H1 (cell line): ENCODE data around the gene APBA3. TPM values are rescaled to one million over a fixed set of nuclear protein-coding genes. Genes with fewer than 3 reads are reported as not detected.

Experiments used
- ATF3 ChIP-seq: IDR thresholded peaks from 2 replicates; pipeline ENCODE4 v1.6.1; 2011; ENCODE audit warnings: low read depth, mild to moderate bottlenecking, low read length; ENCODE audit not compliant: insufficient read depth
- BACH1 ChIP-seq: IDR thresholded peaks from 2 replicates; pipeline ENCODE4 v1.6.1; 2012; ENCODE audit warnings: low read length, improper control_type of control experiment
- CEBPB ChIP-seq: IDR thresholded peaks from 2 replicates; pipeline ENCODE4 v1.6.1; 2012; ENCODE audit warnings: low read depth, low read length
- CHD2 ChIP-seq: IDR thresholded peaks from 2 replicates; pipeline ENCODE4 v1.6.1; 2012; ENCODE audit warnings: low read length, improper control_type of control experiment
- CREB1 ChIP-seq: IDR thresholded peaks from 2 replicates; pipeline ENCODE4 v1.6.1; 2012; ENCODE audit warnings: inconsistent platforms
- CTBP2 ChIP-seq: IDR thresholded peaks from 2 replicates; pipeline ENCODE4 v1.7.0; 2011; ENCODE audit warnings: borderline replicate concordance, mild to moderate bottlenecking, moderate library complexity, mixed read lengths, low read length; ENCODE audit not compliant: insufficient read depth, insufficient read length
- EZH2 ChIP-seq: fragments of 200-600 bp; sonication (generic); IDR thresholded peaks from 2 replicates; pipeline ENCODE4 v1.7.1; 2012; ENCODE audit warnings: low read depth, mild to moderate bottlenecking, moderate library complexity, low read length, inconsistent platforms; ENCODE audit not compliant: severe bottlenecking
- HDAC2 ChIP-seq, 2 experiments: fragments of 300-600 bp in 1 of 2; sonication (generic) in 1 of 2; IDR thresholded peaks; 2 replicates each; pipeline ENCODE4 v1.6.1; 2011 to 2012; ENCODE audit warnings: low read depth in 2 of 2, low read length in 2 of 2, mild to moderate bottlenecking in 2 of 2, moderate library complexity in 2 of 2, borderline replicate concordance in 1 of 2, inconsistent platforms in 1 of 2
- HDAC6 ChIP-seq: IDR thresholded peaks from one replicate; pipeline ENCODE4 v1.7.1; 2012; ENCODE audit warnings: low read depth, mild to moderate bottlenecking, inconsistent platforms, low read length, moderate library complexity
- KDM1A ChIP-seq: fragments of 200-600, 300-600 bp; sonication (generic); IDR thresholded peaks from 2 replicates; pipeline ENCODE4 v1.7.1; 2016; ENCODE audit warnings: mild to moderate bottlenecking, low read length, borderline replicate concordance
- NANOG ChIP-seq: IDR thresholded peaks from 2 replicates; pipeline ENCODE4 v1.6.1; 2011; ENCODE audit warnings: low read length, low read depth, mild to moderate bottlenecking, inconsistent platforms; ENCODE audit not compliant: insufficient read depth, poor library complexity, severe bottlenecking
- PHF8 ChIP-seq: fragments of 200-600 bp; sonication (generic); conservative IDR thresholded peaks from 2 replicates; pipeline ENCODE4 v1.7.1; 2012; ENCODE audit warnings: low read depth, mild to moderate bottlenecking, inconsistent platforms, low read length, moderate library complexity
- POU5F1 ChIP-seq: IDR thresholded peaks from 2 replicates; pipeline ENCODE4 v1.6.1; 2011; ENCODE audit warnings: low read depth, mild to moderate bottlenecking, low read length, moderate library complexity
- RBBP5 ChIP-seq: IDR thresholded peaks from 2 replicates; pipeline ENCODE4 v1.7.1; 2012; ENCODE audit warnings: low read depth, mild to moderate bottlenecking, inconsistent platforms, low read length, moderate library complexity, borderline replicate concordance
- SP1 ChIP-seq: IDR thresholded peaks from 2 replicates; pipeline ENCODE4 v1.6.1; 2011; ENCODE audit warnings: low read depth, low read length
- SP2 ChIP-seq: IDR thresholded peaks from 2 replicates; pipeline ENCODE4 v1.6.1; 2012; ENCODE audit warnings: mild to moderate bottlenecking, low read length, inconsistent platforms
- TAF7 ChIP-seq: optimal IDR thresholded peaks from 2 replicates; pipeline ENCODE3; 2011; ENCODE audit warnings: low read depth, mild to moderate bottlenecking, inconsistent platforms, low read length, moderate library complexity, borderline replicate concordance
- TCF12 ChIP-seq: IDR thresholded peaks from 2 replicates; pipeline ENCODE4 v1.6.1; 2011; ENCODE audit warnings: low read depth, mild to moderate bottlenecking, low read length
- TEAD4 ChIP-seq: IDR thresholded peaks from 2 replicates; pipeline ENCODE4 v1.6.1; 2012; ENCODE audit warnings: low read depth, low read length, inconsistent platforms, mixed read lengths
- YY1 ChIP-seq: IDR thresholded peaks from 2 replicates; pipeline ENCODE4 v1.6.1; 2011; ENCODE audit warnings: low read depth, mild to moderate bottlenecking, low read length
- polyA plus RNA-seq, 7 experiments: library from polyadenylated mRNA; depleted of rRNA in 3 of 7; stranded (reverse) in 5 of 7; unstranded in 2 of 7; fragments of >200 nt in 5 of 7; fragments of 200-250 nt in 2 of 7; gene quantifications; 1 replicate in 5 of 7; 2 replicates in 1 of 7; 4 replicates in 1 of 7; pipeline versions ENCODE4 v1.2.1 to v1.2.3, GENCODE V29; 2011 to 2013; ENCODE audit warnings: missing spikeins in 2 of 7, mixed read lengths in 2 of 7
- total RNA-seq: library from RNA; stranded (reverse); fragmentation: NEBNext Ultra II Directional; extraction: Animal tissue kit (Norgen Biotek cat#: 25700); gene quantifications from 2 replicates; pipeline ENCODE4 v1.2.1, GENCODE V29; 2021
- TF ChIP-seq, protein P1 (sequence below), 3 experiments: IDR thresholded peaks; 1 replicate in 2 of 3; 2 replicates in 1 of 3; pipeline versions ENCODE4 v1.5.1 to v1.6.1; 2011; ENCODE audit warnings: low read length in 3 of 3, mild to moderate bottlenecking in 3 of 3, inconsistent platforms in 2 of 3, low read depth in 1 of 3, moderate library complexity in 1 of 3; ENCODE audit not compliant: insufficient read depth in 1 of 3; ENCODE audit errors: control extremely low read depth in 1 of 3

Gene APBA3
- total and polyA plus RNA-seq, 2 of the 8 experiments (the other 6 are each of a cell fraction or from before 2014, with no cell fraction given): 21.4 to 36.9 TPM

- TF ChIP-seq PHF8: no peak
- peak; percentile 70 for TF ChIP-seq TCF12
- 0 out of 2 replicates have a peak, but pooled peaks have one; percentile 23 for TF ChIP-seq POU5F1
- no peak for TF ChIP-seq NANOG
- no peak for TF ChIP-seq CTBP2
- TF ChIP-seq CEBPB: no peak
- peak; percentile 81 for TF ChIP-seq CREB1
- TF ChIP-seq TEAD4: peak; percentile 50
- TF ChIP-seq HDAC2 (IDR thresholded peaks at IDR 0.05; ENCODE audit: borderline replicate concordance in 1 of 2, low read depth in 2 of 2, low read length in 2 of 2): peak in 1 of 2 experiments; percentile 93; a peak in 2 of 4 replicates
- no peak for TF ChIP-seq HDAC6
- no peak for TF ChIP-seq RBBP5
- no peak for TF ChIP-seq BACH1
- peak; percentile 90 for TF ChIP-seq YY1
- TF ChIP-seq CHD2: peak; percentile 71; the same call in 1 of the 2 replicates
- peak; percentile 75 for TF ChIP-seq TAF7
- TF ChIP-seq SP1: peak; percentile 100
- TF ChIP-seq, protein P1, sequence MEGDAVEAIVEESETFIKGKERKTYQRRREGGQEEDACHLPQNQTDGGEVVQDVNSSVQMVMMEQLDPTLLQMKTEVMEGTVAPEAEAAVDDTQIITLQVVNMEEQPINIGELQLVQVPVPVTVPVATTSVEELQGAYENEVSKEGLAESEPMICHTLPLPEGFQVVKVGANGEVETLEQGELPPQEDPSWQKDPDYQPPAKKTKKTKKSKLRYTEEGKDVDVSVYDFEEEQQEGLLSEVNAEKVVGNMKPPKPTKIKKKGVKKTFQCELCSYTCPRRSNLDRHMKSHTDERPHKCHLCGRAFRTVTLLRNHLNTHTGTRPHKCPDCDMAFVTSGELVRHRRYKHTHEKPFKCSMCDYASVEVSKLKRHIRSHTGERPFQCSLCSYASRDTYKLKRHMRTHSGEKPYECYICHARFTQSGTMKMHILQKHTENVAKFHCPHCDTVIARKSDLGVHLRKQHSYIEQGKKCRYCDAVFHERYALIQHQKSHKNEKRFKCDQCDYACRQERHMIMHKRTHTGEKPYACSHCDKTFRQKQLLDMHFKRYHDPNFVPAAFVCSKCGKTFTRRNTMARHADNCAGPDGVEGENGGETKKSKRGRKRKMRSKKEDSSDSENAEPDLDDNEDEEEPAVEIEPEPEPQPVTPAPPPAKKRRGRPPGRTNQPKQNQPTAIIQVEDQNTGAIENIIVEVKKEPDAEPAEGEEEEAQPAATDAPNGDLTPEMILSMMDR (IDR thresholded peaks at IDR 0.05; ENCODE audit: control extremely low read depth in 1 of 3, insufficient read depth in 1 of 3, low read depth in 1 of 3, low read length in 3 of 3): no peak
- no peak for TF ChIP-seq EZH2
- peak; percentile 99; the same call in 1 of the 2 replicates for TF ChIP-seq KDM1A
- TF ChIP-seq ATF3: no peak
- no peak for TF ChIP-seq SP2
Observed at GRCh38 chr19:3721131-3721886, 40.2 kb downstream of the APBA3 start (continued).
